HepG2 (cell line): ENCODE measurements around the gene TTLL12. TPM values are rescaled to one million over a fixed set of nuclear protein-coding genes. Genes with fewer than 3 reads are reported as not detected.

ENCODE experiments used
- ATAC-seq: fragments of 200-7000 bp; cut with Tn5 transposase; 3 replicates; pipeline ENCODE4 v1.9.1; 2020; ENCODE audit warnings: mild to moderate bottlenecking, moderate library complexity
- BruUV-seq: library from RNA; stranded (reverse); fragments of 400-500 nt; replicated peaks from 2 replicates; lab custom pipeline; 2021; lab: Mats Ljungman, UMichigan
- CTCF ChIA-PET: fragments of 300-600 bp; formaldehyde crosslinking; extraction: SDS; loops from one replicate; lab custom pipeline; 2021; ENCODE audit warnings: low total read pairs, inconsistent platforms, low intra/inter-chr PET ratio; lab: Yijun Ruan, JAX
- POLR2A ChIA-PET: fragments of 350-600 bp; sonication (Branson Sonifier 250); formaldehyde crosslinking; loops from one replicate; lab custom pipeline; 2020; ENCODE audit warnings: antibody characterized with exemption, inconsistent platforms; lab: Yijun Ruan, JAX
- DNase-seq: peaks from one replicate; pipeline ENCODE4 v3.0.0-alpha.2; 2015; ENCODE audit warnings: low spot score
- FAIRE-seq: peaks from 3 replicates; lab custom pipeline; 2011; peaks lifted over from hg19 to GRCh38; lab: Jason Lieb, UNC
- H2AFZ ChIP-seq: one replicate; pipeline ENCODE4 v1.6.1; 2011; ENCODE audit warnings: low read length, inconsistent platforms
- H3K27ac ChIP-seq: fragments of 300-600 bp; 3 replicates; pipeline ENCODE4 v1.8.0; 2011; ENCODE audit warnings: mixed run types, mild to moderate bottlenecking, mixed read lengths, low read length, inconsistent platforms; ENCODE audit not compliant: insufficient read depth; ENCODE audit errors: extremely low read length
- H3K27me3 ChIP-seq, 2 experiments: fragments of 200-600 bp in 1 of 2; 2 replicates in 1 of 2; 3 replicates in 1 of 2; pipeline versions ENCODE4 v1.6.0 to v1.8.0; 2011; ENCODE audit warnings: low read length in 2 of 2, mild to moderate bottlenecking in 2 of 2, moderate library complexity in 2 of 2, inconsistent platforms in 1 of 2; ENCODE audit not compliant: insufficient read depth in 2 of 2, control insufficient read depth in 1 of 2
- H3K36me3 ChIP-seq, 2 experiments: fragments of 200-600 bp in 1 of 2; replicated peaks in 1 of 2; 2 replicates in 1 of 2; 3 replicates in 1 of 2; pipeline versions ENCODE4 v1.5.1 to v1.8.0; 2011; ENCODE audit warnings: low read length in 2 of 2, inconsistent platforms in 1 of 2; ENCODE audit not compliant: insufficient read depth in 2 of 2, control insufficient read depth in 1 of 2
- H3K4me1 ChIP-seq: 2 replicates; pipeline ENCODE4 v1.5.1; 2012; ENCODE audit warnings: low read length, inconsistent platforms; ENCODE audit not compliant: insufficient read depth
- H3K4me2 ChIP-seq: 2 replicates; pipeline ENCODE4 v1.6.0; 2011; ENCODE audit warnings: low read depth, low read length, inconsistent platforms
- H3K4me3 ChIP-seq, 3 experiments: fragments of 200-600 bp in 1 of 3; sonication (generic), shearing (Covaris generic) in 1 of 3; replicated peaks in 1 of 3; 2 replicates each; pipeline ENCODE4 v1.5.1; 2011 to 2016; ENCODE audit warnings: low read length in 3 of 3, inconsistent platforms in 2 of 3, low read depth in 2 of 3, mild to moderate bottlenecking in 2 of 3, control low read depth in 1 of 3, mixed read lengths in 1 of 3; ENCODE audit not compliant: insufficient read depth in 1 of 3
- H3K79me2 ChIP-seq: one replicate; pipeline ENCODE4 v1.6.1; 2011; ENCODE audit warnings: low read length, inconsistent platforms; ENCODE audit not compliant: insufficient read depth
- H3K9ac ChIP-seq: 2 replicates; pipeline ENCODE4 v1.6.0; 2011; ENCODE audit warnings: mild to moderate bottlenecking, low read depth, low read length, inconsistent platforms; ENCODE audit not compliant: insufficient read depth
- H3K9me3 ChIP-seq: 2 replicates; pipeline ENCODE4 v1.5.1; 2012; ENCODE audit warnings: mild to moderate bottlenecking, low read length
- H4K20me1 ChIP-seq: 2 replicates; pipeline ENCODE4 v1.6.0; 2011; ENCODE audit warnings: inconsistent platforms, mild to moderate bottlenecking, low read length, moderate library complexity; ENCODE audit not compliant: insufficient read depth
- AGO2 ChIP-seq: fragments of 200-400 bp; formaldehyde crosslinking; optimal IDR thresholded peaks from 2 replicates; pipeline ENCODE3; 2017; ENCODE audit warnings: mild to moderate bottlenecking, low read depth, low read length, moderate library complexity
- ATF7-NPFF ChIP-seq: sonication (generic); formaldehyde crosslinking; IDR thresholded peaks from 2 replicates; pipeline ENCODE4 v1.8.1; 2023; ENCODE audit warnings: mild to moderate bottlenecking, low read depth, missing genetic modification reagents, moderate library complexity
- CBX1 ChIP-seq: IDR thresholded peaks from one replicate; pipeline ENCODE4 v1.6.1; 2016; ENCODE audit warnings: antibody characterized with exemption, low read depth
- GLI4 ChIP-seq: sonication (generic); formaldehyde crosslinking; IDR thresholded peaks from 2 replicates; pipeline ENCODE4 v1.5.1; 2020; ENCODE audit warnings: missing genetic modification reagents, mild to moderate bottlenecking, moderate library complexity, borderline replicate concordance
- MAFF ChIP-seq: IDR thresholded peaks from 2 replicates; pipeline ENCODE4 v1.6.1; 2011; ENCODE audit warnings: low read depth, low read length, improper control_type of control experiment
- MYPOP ChIP-seq: sonication (generic); formaldehyde crosslinking; IDR thresholded peaks from 2 replicates; pipeline ENCODE4 v1.8.1; 2023; ENCODE audit warnings: mild to moderate bottlenecking, moderate library complexity, missing genetic modification reagents
- U2AF2 ChIP-seq: fragments of 200-400 bp; formaldehyde crosslinking; IDR thresholded peaks from 2 replicates; pipeline ENCODE4 v1.6.1; 2017; ENCODE audit warnings: low read depth, mild to moderate bottlenecking, low read length
- YEATS4 ChIP-seq: sonication (generic); formaldehyde crosslinking; IDR thresholded peaks from 2 replicates; pipeline ENCODE4 v1.4.0; 2020; ENCODE audit warnings: missing genetic modification reagents, borderline replicate concordance
- ZBTB42 ChIP-seq: sonication (generic); formaldehyde crosslinking; IDR thresholded peaks from 2 replicates; pipeline ENCODE4 v1.5.0; 2020; ENCODE audit warnings: mild to moderate bottlenecking, missing genetic modification reagents
- ZFP36 ChIP-seq: fragments of 150-350 bp; IDR thresholded peaks from 2 replicates; pipeline ENCODE4 v1.6.1; 2018; ENCODE audit warnings: borderline replicate concordance, low read length, low read depth; ENCODE audit not compliant: partially characterized antibody
- ZFP36L2 ChIP-seq: sonication (generic); formaldehyde crosslinking; IDR thresholded peaks from 2 replicates; pipeline ENCODE4 v1.4.0; 2020; ENCODE audit warnings: missing genetic modification reagents
- ZNF225 ChIP-seq: sonication (generic); formaldehyde crosslinking; IDR thresholded peaks from 2 replicates; pipeline ENCODE4 v1.4.0; 2020; ENCODE audit warnings: mild to moderate bottlenecking, missing genetic modification reagents
- ZNF512 ChIP-seq: sonication (generic); formaldehyde crosslinking; IDR thresholded peaks from 2 replicates; pipeline ENCODE4 v1.4.0; 2020; ENCODE audit warnings: mild to moderate bottlenecking, missing genetic modification reagents
- ZNF543 ChIP-seq: sonication (generic); formaldehyde crosslinking; IDR thresholded peaks from 2 replicates; pipeline ENCODE4 v1.4.0; 2020; ENCODE audit warnings: mild to moderate bottlenecking, missing genetic modification reagents
- ZNF546 ChIP-seq: sonication (generic); formaldehyde crosslinking; conservative IDR thresholded peaks from 2 replicates; pipeline ENCODE4 v1.8.1; 2023; ENCODE audit warnings: mild to moderate bottlenecking, missing genetic modification reagents
- WGBS: methylation state at CpG from one replicate; pipeline ENCODE4 v1.1.6; 2017; ENCODE audit warnings: low lambda C conversion rate; 5-methylcytosine and 5-hydroxymethylcytosine counted together
- in situ Hi-C: cut with HindIII; loops from 2 replicates; pipeline ENCODE4 v1.10.0; 2017; ENCODE audit warnings: low pct_unique_long_range_greater_than_20kb; ENCODE audit not compliant: extremely low pct_ligation_motif_present
- intact Hi-C: fragments of 100-400 bp; cut with micrococcal nuclease; formaldehyde crosslinking; loops from one replicate; pipeline ENCODE4 v1.10.0; 2022; ENCODE audit not compliant: unreplicated experiment
- polyA plus RNA-seq, 8 experiments: library from polyadenylated mRNA; depleted of rRNA in 3 of 8; stranded (reverse) in 7 of 8; unstranded in 1 of 8; fragments of >200 nt; fragmentation: Illumina TruSeq in 4 of 8; extraction: Trizol in 4 of 8; gene quantifications; 2 replicates each; pipeline versions ENCODE4 v1.2.1 to v1.2.3, GENCODE V29; 2011 to 2016; ENCODE audit warnings: low read depth in 4 of 8, missing spikeins in 1 of 8, mixed read lengths in 1 of 8; ENCODE audit not compliant: insufficient read depth in 1 of 8
- total RNA-seq, 5 experiments: library from RNA; depleted of rRNA; stranded (reverse); fragments of >200 nt; fragmentation: Illumina TruSeq; extraction: Trizol; gene quantifications; 2 replicates each; pipeline ENCODE4 v1.2.3, GENCODE V29; 2016; ENCODE audit warnings: low read depth in 1 of 5

The TTLL12 gene
- total and polyA plus RNA-seq, 2 of the 13 experiments (the other 11 are each of a cell fraction or from before 2014, with no cell fraction given), result 11.9 to 38.1 TPM

- FAIRE-seq (no peak), ATAC-seq (no peak), DNase-seq (no peak)
- Histone ChIP-seq H3K27me3 (no peaks in the 10 kb centered on the region), H3K9ac (no peak overlapping the region), H3K27ac (no peak overlapping the region), H3K4me3 (no peak overlapping the region), H4K20me1 (no peaks in the 10 kb centered on the region), H3K36me3 (peaks cover 9 to 30% of the 10 kb centered on the region in 2 experiments), H3K79me2 (peaks cover 4% of the 10 kb centered on the region), H3K4me2 (no peak overlapping the region), H2AFZ (no peak overlapping the region), H3K9me3 (no peaks in the 10 kb centered on the region), H3K4me1 (peaks cover 22% of the 10 kb centered on the region)
- in situ Hi-C loops (no loop called here), intact Hi-C loops (no loop called here)
- ChIA-PET CTCF (no interaction called here), POLR2A (interaction anchor here (1.2 kb wide), 1 partner anchor 23 kb away, joined by 3 read pairs; no protein-coding TSS in a partner anchor)
- BruUV-seq, result no TSS peak
- 96% methylated on average over 13 of the region's 15 CpGs for WGBS
- TF ChIP-seq AGO2, result peak; percentile 65
- no peak for TF ChIP-seq ZFP36L2
These were observed 6.3 kb downstream of the TTLL12 start for GRCh38 chr22:43180670-43181069.

- in situ Hi-C loops, result no loop called here
- CTCF ChIA-PET, result no interaction called here
- no peak for DNase-seq
- Histone ChIP-seq H3K4me1 (peaks cover 16% of the 10 kb centered on the region), H3K4me2 (no peak overlapping the region), H3K4me3 (no peak overlapping the region), H4K20me1 (no peaks in the 10 kb centered on the region), H3K9ac (no peak overlapping the region), H3K36me3 (peaks cover 11 to 33% of the 10 kb centered on the region in 2 experiments), H2AFZ (no peak overlapping the region), H3K79me2 (no peaks in the 10 kb centered on the region), H3K27me3 (no peaks in the 10 kb centered on the region), H3K27ac (no peak overlapping the region), H3K9me3 (no peaks in the 10 kb centered on the region)
- intact Hi-C loops, result no loop called here
- FAIRE-seq, result no peak
- BruUV-seq, result no TSS peak
- POLR2A ChIA-PET, result interaction anchor here (0.6 to 1.2 kb wide), 2 partner anchors 22 to 31 kb away, joined by 3 to 4 read pairs; no protein-coding TSS in a partner anchor
- over 99% methylated on average over 15 of the region's 15 CpGs for WGBS
- no peak for ATAC-seq
- no peak for TF ChIP-seq ZNF225 (CRISPR knock-in tag)
- no peak for TF ChIP-seq CBX1
- no peak for TF ChIP-seq ZBTB42 (CRISPR knock-in tag)
- no peak for TF ChIP-seq YEATS4 (CRISPR knock-in tag)
- no peak for TF ChIP-seq ZNF512 (CRISPR knock-in tag)
- no peak for TF ChIP-seq MYPOP
- no peak for TF ChIP-seq GLI4 (CRISPR knock-in tag)
- no peak for TF ChIP-seq MAFF
- TF ChIP-seq U2AF2, result no peak
- no peak for TF ChIP-seq ZNF543 (CRISPR knock-in tag)
- no peak for TF ChIP-seq ZFP36
- TF ChIP-seq ATF7-NPFF (CRISPR knock-in tag), result no peak
- TF ChIP-seq ZNF546 (CRISPR knock-in tag), result no peak
These were observed 7.1 kb downstream of the TTLL12 start for GRCh38 chr22:43179911-43180195.
